ENCODE results near the gene CLSTN3.
"Not testable (repeated sequence)": the region's sequence is repeated elsewhere in the genome, so short reads cannot be mapped to it uniquely, and the experiment has no call there.

CLSTN3 gene

DNA sequence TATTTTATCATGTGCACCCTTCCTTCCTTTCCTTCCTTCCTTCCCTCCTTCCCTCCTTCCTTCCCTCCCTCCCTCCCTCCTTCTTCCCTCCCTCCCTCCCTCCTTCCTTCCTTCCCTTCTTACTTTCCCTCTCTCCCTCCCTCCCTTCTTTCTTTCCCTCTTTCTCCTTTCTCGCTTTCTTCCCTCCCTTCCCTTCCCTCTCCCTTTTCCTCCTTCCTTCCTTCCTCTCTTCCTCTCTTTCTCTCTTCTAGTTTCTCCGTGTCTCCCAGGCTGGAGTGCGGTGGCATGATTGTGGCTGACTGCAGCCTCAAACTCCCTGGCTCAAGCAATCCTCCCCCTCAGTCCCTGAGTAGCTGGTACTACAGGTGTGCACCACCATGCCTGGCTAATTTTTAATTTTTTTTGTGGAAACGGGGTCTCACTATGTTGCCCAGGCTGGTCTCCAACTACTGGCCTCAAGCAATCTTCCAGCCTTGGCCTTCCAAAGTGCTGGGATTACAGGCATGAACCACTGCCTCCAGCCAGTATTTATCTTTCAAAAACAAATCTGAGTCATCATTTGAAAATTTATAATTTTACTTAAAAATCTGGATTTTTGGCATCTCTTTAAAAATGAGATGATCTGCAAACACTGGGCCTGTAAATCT, 29.0 kb upstream of the CLSTN3 start:
- Mint-ChIP-seq H3K36me3 (ENCODE audit: low read depth) (peaks cover 51% of the 10 kb centered on the region), H3K27ac (no peak overlapping the region), H3K4me3 (no peak overlapping the region), H3K4me1 (peaks cover 25% of the 10 kb centered on the region), H3K27me3 (ENCODE audit: low read depth, poor library complexity) (no peaks in the 10 kb centered on the region), H3K9me3 (peaks cover 9% of the 10 kb centered on the region)
- DNase-seq, result no peak
- TF ChIP-seq CTCF (IDR thresholded peaks at IDR 0.05), result no peak

- no peak overlapping the region for H3K27ac Mint-ChIP-seq
- no peak for DNase-seq
- TF ChIP-seq CTCF (IDR thresholded peaks at IDR 0.05), result no peak
- H3K27me3 Mint-ChIP-seq (ENCODE audit: low read depth, poor library complexity), result no peaks in the 10 kb centered on the region
- peaks cover 15% of the 10 kb centered on the region for H3K9me3 Mint-ChIP-seq
- peaks cover 24% of the 10 kb centered on the region for H3K4me1 Mint-ChIP-seq
- H3K36me3 Mint-ChIP-seq (ENCODE audit: low read depth), result peaks cover 56% of the 10 kb centered on the region
- H3K4me3 Mint-ChIP-seq, result no peak overlapping the region
These were observed 28.5 kb upstream of the CLSTN3 start for GRCh38 chr12:7101694-7102131.

- H3K36me3 Mint-ChIP-seq (ENCODE audit: low read depth), result peaks cover 59% of the 10 kb centered on the region
- H3K4me3 Mint-ChIP-seq, result no peak overlapping the region
- no peak for TF ChIP-seq CTCF (IDR thresholded peaks at IDR 0.05)
- H3K4me1 Mint-ChIP-seq, result peaks cover 17% of the 10 kb centered on the region
- no peak overlapping the region for H3K27ac Mint-ChIP-seq
- H3K27me3 Mint-ChIP-seq (ENCODE audit: low read depth, poor library complexity), result no peaks in the 10 kb centered on the region
- no peak for DNase-seq
- peaks cover 17% of the 10 kb centered on the region for H3K9me3 Mint-ChIP-seq
These were observed 27.6 kb upstream of the CLSTN3 start for GRCh38 chr12:7102582-7102981.

GRCh38 chr12:7103837-7104584, 26.2 kb upstream of the CLSTN3 start:
- Mint-ChIP-seq H3K4me3 (no peak overlapping the region), H3K27ac (no peak overlapping the region), H3K36me3 (ENCODE audit: low read depth) (peaks cover 51% of the 10 kb centered on the region), H3K4me1 (peaks cover 21% of the 10 kb centered on the region), H3K9me3 (peaks cover 23% of the 10 kb centered on the region), H3K27me3 (ENCODE audit: low read depth, poor library complexity) (no peaks in the 10 kb centered on the region)
- no peak for DNase-seq
- TF ChIP-seq CTCF (IDR thresholded peaks at IDR 0.05), result no peak

DNA sequence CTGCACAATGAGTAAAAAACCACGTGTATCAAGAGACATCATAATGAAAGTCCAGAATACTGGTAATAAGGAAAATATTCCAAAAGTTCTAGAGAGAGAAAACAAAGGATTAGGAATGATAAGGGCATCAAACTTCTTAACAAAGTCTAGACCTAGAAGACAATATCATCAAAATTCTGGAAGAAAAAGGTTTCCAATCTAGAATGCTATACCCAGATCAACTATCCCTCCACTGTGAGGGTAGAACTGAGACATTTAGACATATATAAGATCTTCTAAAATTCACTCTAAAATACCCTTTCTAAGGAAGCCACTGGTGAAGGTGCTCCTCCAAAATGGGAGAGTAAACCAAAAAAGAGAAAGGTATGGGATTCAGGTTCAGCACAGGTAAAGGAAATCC, 24.1 kb upstream of the CLSTN3 start:
- Mint-ChIP-seq H3K4me3 (peak overlapping the region; percentile 56), H3K36me3 (ENCODE audit: low read depth) (peaks cover 44% of the 10 kb centered on the region), H3K9me3 (peaks cover 23% of the 10 kb centered on the region), H3K27me3 (ENCODE audit: low read depth, poor library complexity) (peaks cover 3% of the 10 kb centered on the region), H3K4me1 (peaks cover 28% of the 10 kb centered on the region), H3K27ac (no peak overlapping the region)
- no peak for TF ChIP-seq CTCF (IDR thresholded peaks at IDR 0.05)
- no peak for DNase-seq

GRCh38 chr12:7107181-7107580, 23.0 kb upstream of the CLSTN3 start:
- Mint-ChIP-seq H3K4me3 (peak overlapping the region; percentile 56), H3K4me1 (peaks cover 24% of the 10 kb centered on the region), H3K36me3 (ENCODE audit: low read depth) (peaks cover 43% of the 10 kb centered on the region), H3K9me3 (peaks cover 23% of the 10 kb centered on the region)
- not testable (repeated sequence) for H3K27me3 Mint-ChIP-seq (ENCODE audit: low read depth, poor library complexity); DNase-seq; H3K27ac Mint-ChIP-seq
